ENCODE data around the gene REXO4.

DNA sequence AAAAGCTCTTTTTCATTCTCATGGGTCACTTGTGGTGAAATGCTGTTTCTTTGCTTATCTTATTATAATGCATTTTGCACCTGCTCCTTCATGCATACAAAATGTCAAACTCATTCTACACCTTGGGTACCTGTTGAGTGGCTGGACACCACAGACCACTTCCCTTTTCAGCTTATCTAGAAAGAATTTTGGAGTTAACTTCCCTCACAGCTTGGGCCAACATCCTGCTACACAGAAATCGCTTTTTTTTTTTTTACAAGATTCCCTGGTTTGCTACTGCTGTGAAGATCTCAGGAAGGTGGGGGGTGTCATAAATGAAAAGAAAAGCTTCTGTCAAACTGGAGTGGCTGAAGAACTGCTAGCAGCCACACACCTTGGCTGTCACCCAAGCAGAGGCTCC, 2.6 kb downstream of the REXO4 start:
- TF ChIP-seq HNF4G (IDR thresholded peaks at IDR 0.05) (no peak), RAD21 (IDR thresholded peaks at IDR 0.05) (no peak), NR2F2 (IDR thresholded peaks at IDR 0.05) (no peak), EGR1 (IDR thresholded peaks at IDR 0.05; ENCODE audit: low read depth in 2 of 2) (no peak)
- TF ChIP-seq, protein P1, sequence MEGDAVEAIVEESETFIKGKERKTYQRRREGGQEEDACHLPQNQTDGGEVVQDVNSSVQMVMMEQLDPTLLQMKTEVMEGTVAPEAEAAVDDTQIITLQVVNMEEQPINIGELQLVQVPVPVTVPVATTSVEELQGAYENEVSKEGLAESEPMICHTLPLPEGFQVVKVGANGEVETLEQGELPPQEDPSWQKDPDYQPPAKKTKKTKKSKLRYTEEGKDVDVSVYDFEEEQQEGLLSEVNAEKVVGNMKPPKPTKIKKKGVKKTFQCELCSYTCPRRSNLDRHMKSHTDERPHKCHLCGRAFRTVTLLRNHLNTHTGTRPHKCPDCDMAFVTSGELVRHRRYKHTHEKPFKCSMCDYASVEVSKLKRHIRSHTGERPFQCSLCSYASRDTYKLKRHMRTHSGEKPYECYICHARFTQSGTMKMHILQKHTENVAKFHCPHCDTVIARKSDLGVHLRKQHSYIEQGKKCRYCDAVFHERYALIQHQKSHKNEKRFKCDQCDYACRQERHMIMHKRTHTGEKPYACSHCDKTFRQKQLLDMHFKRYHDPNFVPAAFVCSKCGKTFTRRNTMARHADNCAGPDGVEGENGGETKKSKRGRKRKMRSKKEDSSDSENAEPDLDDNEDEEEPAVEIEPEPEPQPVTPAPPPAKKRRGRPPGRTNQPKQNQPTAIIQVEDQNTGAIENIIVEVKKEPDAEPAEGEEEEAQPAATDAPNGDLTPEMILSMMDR (IDR thresholded peaks at IDR 0.05; ENCODE audit: low read depth, low read length, missing input control) = no peak
- TF ChIP-seq, protein P2, sequence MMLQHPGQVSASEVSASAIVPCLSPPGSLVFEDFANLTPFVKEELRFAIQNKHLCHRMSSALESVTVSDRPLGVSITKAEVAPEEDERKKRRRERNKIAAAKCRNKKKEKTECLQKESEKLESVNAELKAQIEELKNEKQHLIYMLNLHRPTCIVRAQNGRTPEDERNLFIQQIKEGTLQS (IDR thresholded peaks at IDR 0.05) = no peak
- TF ChIP-seq, protein P3, sequence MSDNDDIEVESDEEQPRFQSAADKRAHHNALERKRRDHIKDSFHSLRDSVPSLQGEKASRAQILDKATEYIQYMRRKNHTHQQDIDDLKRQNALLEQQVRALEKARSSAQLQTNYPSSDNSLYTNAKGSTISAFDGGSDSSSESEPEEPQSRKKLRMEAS (IDR thresholded peaks at IDR 0.05) = no peak
